Ovary (tissue), 9 donors: Measurements from ENCODE around the gene ADAMTS17. TPM values are rescaled to one million over a fixed set of nuclear protein-coding genes. Genes with fewer than 3 reads are reported as not detected.

ENCODE experiments used
- DNase-seq, 5 donors: peaks; one replicate each; pipeline ENCODE4 v3.0.0-alpha.2; 2019 to 2020
- H3K27ac ChIP-seq, 2 donors: fragments of 200-600 bp; one replicate each; pipeline versions ENCODE4 v1.5.1 to v1.8.0; 2019 to 2022
- H3K27me3 ChIP-seq: fragments of 200-600 bp; one replicate; pipeline ENCODE4 v1.8.0; 2022
- H3K36me3 ChIP-seq: fragments of 200-600 bp; sonication (generic); one replicate; pipeline ENCODE4 v1.5.1; 2019
- H3K4me1 ChIP-seq: one replicate; pipeline ENCODE4 v1.8.1; 2013; ENCODE audit warnings: mild to moderate bottlenecking, moderate library complexity; ENCODE audit not compliant: insufficient read depth
- H3K4me3 ChIP-seq: fragments of 200-600 bp; sonication (generic); one replicate; pipeline ENCODE4 v1.5.1; 2017
- H3K9me3 ChIP-seq, 2 donors: fragments of 200-600 bp in 1 of 2; sonication (generic) in 1 of 2; one replicate each; pipeline versions ENCODE4 v1.5.1 to v1.8.1; 2013 to 2019; ENCODE audit warnings: mild to moderate bottlenecking in 1 of 2, moderate library complexity in 1 of 2
- CTCF ChIP-seq, 3 donors: fragments of 450-650 bp in 2 of 3; fragments of 200-600 bp in 1 of 3; IDR thresholded peaks; one replicate each; pipeline versions ENCODE4 v1.5.1 to v1.8.0; 2016 to 2022; ENCODE audit warnings: antibody characterized with exemption in 3 of 3, mild to moderate bottlenecking in 1 of 3
- EP300 ChIP-seq: sonication (generic); formaldehyde crosslinking; IDR thresholded peaks from one replicate; pipeline ENCODE4 v1.6.1; 2017; ENCODE audit warnings: antibody characterized with exemption
- POLR2A ChIP-seq: fragments of 450-650 bp; IDR thresholded peaks from one replicate; pipeline ENCODE4 v1.6.1; 2017; ENCODE audit warnings: antibody characterized with exemption, mild to moderate bottlenecking, moderate library complexity
- whole genome bisulfite sequencing, 3 donors: extraction: QIAGEN DNeasy Blood & Tissue Kit in 1 of 3; methylation state at CpG; one replicate each; pipeline versions ENCODE4 v1.1.5 to v1.1.7; 2013 to 2017; 5-methylcytosine and 5-hydroxymethylcytosine counted together
- intact Hi-C, 4 donors: fragments of 100-400 bp; cut with DNase I; formaldehyde crosslinking; loops; one replicate each; pipeline versions ENCODE4 v1.11.0 to v1.15.1; 2022 to 2023
- polyA plus RNA-seq, 2 donors: library from polyadenylated mRNA; stranded (reverse); fragments of 200-250 nt in 1 of 2; fragments of 350-450 nt in 1 of 2; fragmentation: Illumina TruSeq in 1 of 2; extraction: RNeasy Lipid Tissue Mini Kit (QIAGEN cat#74804) in 1 of 2; gene quantifications; one replicate each; pipeline ENCODE4 v1.2.3, GENCODE V29; 2013 to 2014
- total RNA-seq, 7 donors: library from RNA; depleted of rRNA in 2 of 7; stranded (reverse); fragments of >200 nt in 2 of 7; fragmentation: NEBNext Ultra II Directional in 3 of 7; extraction: Animal tissue kit (Norgen Biotek cat#: 25700) in 3 of 7; gene quantifications; one replicate each; pipeline versions ENCODE4 v1.1.0 to v1.2.4, GENCODE V29; 2016 to 2023
- donor health status: DM: no; HTN: no; CAD: no; lungs with moderate emphysema.
- donor health status: DM: no; HTN: no; CAD: no.
- donor health status: Bipolar disorder and iron deficiency.
- donor health status: DM: yes; HTN: yes; CAD: no.
- donor health status: DM: no; HTN: no; CAD: no.
- donor health status: DM: yes; HTN: yes; CAD: no.

Gene ADAMTS17
- total and polyA plus RNA-seq, 9 donors: 1.3 to 11.3 (median 5.9) TPM

- 85 to 94% (median 91%) methylated on average over 9 of the region's 9 CpGs for WGBS, 3 donors
- intact Hi-C loops: no loop called here
- no peak for DNase-seq
Measured at GRCh38 chr15:100096248-100096600, 245.6 kb downstream of the ADAMTS17 start.

GRCh38 chr15:100095541-100096247 is 246.1 kb downstream of the ADAMTS17 start:
- intact Hi-C loops: no loop called here
- Histone ChIP-seq H3K4me3 (no peak overlapping the region), H3K4me1 (no peaks in the 10 kb centered on the region), H3K27me3 (no peaks in the 10 kb centered on the region), H3K9me3 (no peaks in the 10 kb centered on the region), H3K27ac (no peak overlapping the region), H3K36me3 (no peaks in the 10 kb centered on the region)
- 87 to 91% (median 89%) methylated on average over 13 of the region's 13 CpGs for WGBS, 3 donors
- no peak for DNase-seq
- TF ChIP-seq CTCF (IDR thresholded peaks at IDR 0.05) (no peak), POLR2A (no peak), EP300 (no peak)

More at GRCh38 chr15:100096248-100096600, 245.6 kb downstream of the ADAMTS17 start:
- Histone ChIP-seq H3K4me3 (no peak overlapping the region), H3K4me1 (no peaks in the 10 kb centered on the region), H3K27me3 (no peaks in the 10 kb centered on the region), H3K9me3 (no peaks in the 10 kb centered on the region), H3K27ac (no peak overlapping the region), H3K36me3 (no peaks in the 10 kb centered on the region)
- TF ChIP-seq EP300: no peak
- TF ChIP-seq CTCF (IDR thresholded peaks at IDR 0.05): no peak
- TF ChIP-seq POLR2A: no peak

- H3K27ac ChIP-seq: no peak overlapping the region
- DNase-seq: no peak
- H3K4me1 ChIP-seq: no peaks in the 10 kb centered on the region
- H3K36me3 ChIP-seq: no peaks in the 10 kb centered on the region
- intact Hi-C loops: no loop called here
- H3K9me3 ChIP-seq: no peaks in the 10 kb centered on the region
- H3K4me3 ChIP-seq: no peak overlapping the region
- TF ChIP-seq EP300 (no peak), CTCF (IDR thresholded peaks at IDR 0.05) (no peak), POLR2A (no peak)
- 90 to 92% (median 91%) methylated on average over 3 of the region's 3 CpGs for whole genome bisulfite sequencing, 3 donors
- no peaks in the 10 kb centered on the region for H3K27me3 ChIP-seq
Measured at GRCh38 chr15:100094127-100094510, 247.7 kb downstream of the ADAMTS17 start.

- no peak for DNase-seq
- no peaks in the 10 kb centered on the region for H3K4me1 ChIP-seq
- H3K36me3 ChIP-seq: no peaks in the 10 kb centered on the region
- H3K27ac ChIP-seq: no peak overlapping the region
- TF ChIP-seq CTCF (IDR thresholded peaks at IDR 0.05): no peak
- TF ChIP-seq EP300: no peak
- TF ChIP-seq POLR2A: no peak
- H3K4me3 ChIP-seq: no peak overlapping the region
- H3K9me3 ChIP-seq: no peaks in the 10 kb centered on the region
- 76 to 81% (median 77%) methylated on average over 12 to 13 of the region's 13 CpGs for WGBS, 3 donors
- H3K27me3 ChIP-seq: no peaks in the 10 kb centered on the region
- intact Hi-C loops: no loop called here
Measured at GRCh38 chr15:100093211-100094126, 248.3 kb downstream of the ADAMTS17 start.
